ENCODE data around the gene TUBGCP3. TPM values are rescaled to one million over a fixed set of nuclear protein-coding genes. Genes with fewer than 3 reads are reported as not detected.
A peak's percentile ranks its signal among the peaks of the same experiment; 100 is the strongest.

TUBGCP3 gene
- total RNA-seq, 2 donors from 2014 or later: 9.8 to 14.7 TPM

DNA sequence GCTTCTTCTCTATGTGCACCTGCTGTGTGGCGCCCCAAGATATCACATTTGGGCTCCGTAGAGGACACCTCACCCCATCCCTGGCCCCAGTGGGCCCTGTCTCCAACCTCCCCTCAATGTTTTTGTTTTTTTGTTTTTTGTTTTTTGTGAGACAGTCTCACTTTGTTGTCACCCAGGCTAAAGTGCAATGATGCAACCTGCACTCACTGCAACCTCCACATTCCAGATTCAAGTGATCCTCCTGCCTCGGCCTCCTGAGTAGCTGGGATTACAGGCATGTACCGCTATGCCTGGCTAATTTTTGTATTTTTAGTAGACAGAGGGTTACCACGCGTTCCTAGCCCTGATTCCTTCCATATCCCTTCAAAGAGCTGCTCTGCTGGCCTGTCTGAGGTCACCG, 26.9 kb upstream of the TUBGCP3 start:
- H3K36me3 ChIP-seq: no peaks in the 10 kb centered on the region
- TF ChIP-seq, protein P1, sequence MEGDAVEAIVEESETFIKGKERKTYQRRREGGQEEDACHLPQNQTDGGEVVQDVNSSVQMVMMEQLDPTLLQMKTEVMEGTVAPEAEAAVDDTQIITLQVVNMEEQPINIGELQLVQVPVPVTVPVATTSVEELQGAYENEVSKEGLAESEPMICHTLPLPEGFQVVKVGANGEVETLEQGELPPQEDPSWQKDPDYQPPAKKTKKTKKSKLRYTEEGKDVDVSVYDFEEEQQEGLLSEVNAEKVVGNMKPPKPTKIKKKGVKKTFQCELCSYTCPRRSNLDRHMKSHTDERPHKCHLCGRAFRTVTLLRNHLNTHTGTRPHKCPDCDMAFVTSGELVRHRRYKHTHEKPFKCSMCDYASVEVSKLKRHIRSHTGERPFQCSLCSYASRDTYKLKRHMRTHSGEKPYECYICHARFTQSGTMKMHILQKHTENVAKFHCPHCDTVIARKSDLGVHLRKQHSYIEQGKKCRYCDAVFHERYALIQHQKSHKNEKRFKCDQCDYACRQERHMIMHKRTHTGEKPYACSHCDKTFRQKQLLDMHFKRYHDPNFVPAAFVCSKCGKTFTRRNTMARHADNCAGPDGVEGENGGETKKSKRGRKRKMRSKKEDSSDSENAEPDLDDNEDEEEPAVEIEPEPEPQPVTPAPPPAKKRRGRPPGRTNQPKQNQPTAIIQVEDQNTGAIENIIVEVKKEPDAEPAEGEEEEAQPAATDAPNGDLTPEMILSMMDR (IDR thresholded peaks at IDR 0.05): no peak
- H3K9me3 ChIP-seq: no peaks in the 10 kb centered on the region
- H3K27ac ChIP-seq: no peak overlapping the region
- no peak overlapping the region for H3K4me3 ChIP-seq
- no peaks in the 10 kb centered on the region for H3K27me3 ChIP-seq
- no peak for DNase-seq (ENCODE audit: low spot score)
- H3K4me1 ChIP-seq: peaks cover 0 to 3% of the 10 kb centered on the region in 2 donors

DNA sequence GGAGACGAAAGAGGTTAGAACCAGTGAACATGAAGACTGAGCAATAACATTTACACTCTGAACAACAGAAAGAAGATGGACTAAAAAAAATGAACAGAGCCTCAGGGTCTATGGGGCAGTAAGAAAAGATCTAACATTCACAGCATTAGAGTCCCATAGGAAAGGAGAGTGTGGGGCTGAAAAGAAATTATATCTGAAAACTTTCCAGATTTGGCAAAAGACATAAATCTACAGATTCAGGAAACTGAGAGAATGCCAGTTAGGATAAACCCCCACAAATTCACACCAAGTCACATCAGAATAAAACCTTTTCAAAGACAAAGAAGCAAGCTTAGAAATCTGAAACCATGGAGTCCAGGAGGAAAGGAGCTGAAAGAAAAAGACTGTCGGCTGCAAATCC, 20.3 kb upstream of the TUBGCP3 start:
- Histone ChIP-seq H3K4me1 (no peaks in the 10 kb centered on the region), H3K9me3 (no peaks in the 10 kb centered on the region), H3K36me3 (no peaks in the 10 kb centered on the region), H3K4me3 (no peak overlapping the region), H3K27ac (no peak overlapping the region), H3K27me3 (no peaks in the 10 kb centered on the region)
- TF ChIP-seq, protein P1 (IDR thresholded peaks at IDR 0.05): no peak
- DNase-seq (ENCODE audit: low spot score): no peak

DNA sequence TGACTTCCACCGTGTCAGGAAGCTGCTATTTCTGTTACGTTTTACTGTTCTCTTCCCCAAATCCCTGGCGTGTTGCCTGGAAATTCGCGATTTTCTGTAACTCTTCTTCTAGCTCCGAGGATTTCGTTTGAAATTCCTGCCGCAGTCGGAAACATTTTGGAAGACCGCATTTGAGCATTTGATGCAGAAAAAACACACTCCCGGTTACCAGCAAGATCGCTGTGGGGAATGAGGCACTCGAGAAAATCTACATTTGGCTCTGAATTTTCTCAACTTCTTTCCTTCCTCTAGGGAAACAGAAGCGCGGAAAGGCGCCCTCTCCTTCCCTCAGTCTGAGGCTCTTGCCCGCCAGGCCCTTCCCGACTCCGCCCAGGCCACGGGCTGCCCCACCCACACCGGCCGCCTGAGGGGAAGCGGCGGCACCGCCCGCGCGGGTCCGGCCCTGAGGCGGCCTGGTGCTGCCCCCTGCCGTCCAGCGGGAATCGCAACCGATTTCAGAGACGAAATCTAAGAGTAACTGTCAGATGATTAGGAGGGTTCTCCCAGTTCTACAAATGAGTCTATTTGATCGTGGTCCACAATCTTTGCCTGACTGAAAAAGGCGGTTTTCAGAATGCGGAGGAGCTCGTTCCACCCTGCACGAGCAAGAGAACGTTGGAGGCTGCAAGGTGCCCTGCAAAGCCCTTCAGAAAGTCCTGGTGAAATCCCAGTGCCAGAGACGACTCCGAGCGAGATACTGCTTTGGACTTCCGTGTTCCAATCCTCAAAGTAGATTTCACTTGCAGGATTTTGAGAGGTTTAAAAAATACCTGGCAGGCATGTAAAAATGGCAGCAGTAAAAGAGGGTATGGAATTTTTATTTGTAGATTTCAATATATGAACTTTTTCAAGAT, 18.4 kb upstream of the TUBGCP3 start:
- peak overlapping the region; percentile 49 to 52 for H3K27ac ChIP-seq
- peak; percentile 87 for DNase-seq (ENCODE audit: low spot score)
- no peaks in the 10 kb centered on the region for H3K36me3 ChIP-seq
- no peaks in the 10 kb centered on the region for H3K4me1 ChIP-seq
- H3K9me3 ChIP-seq: no peaks in the 10 kb centered on the region
- H3K27me3 ChIP-seq: no peaks in the 10 kb centered on the region
- TF ChIP-seq, protein P1 (IDR thresholded peaks at IDR 0.05): peak; percentile 95 to 98
- peak overlapping the region; percentile 35 to 52 for H3K4me3 ChIP-seq

DNA sequence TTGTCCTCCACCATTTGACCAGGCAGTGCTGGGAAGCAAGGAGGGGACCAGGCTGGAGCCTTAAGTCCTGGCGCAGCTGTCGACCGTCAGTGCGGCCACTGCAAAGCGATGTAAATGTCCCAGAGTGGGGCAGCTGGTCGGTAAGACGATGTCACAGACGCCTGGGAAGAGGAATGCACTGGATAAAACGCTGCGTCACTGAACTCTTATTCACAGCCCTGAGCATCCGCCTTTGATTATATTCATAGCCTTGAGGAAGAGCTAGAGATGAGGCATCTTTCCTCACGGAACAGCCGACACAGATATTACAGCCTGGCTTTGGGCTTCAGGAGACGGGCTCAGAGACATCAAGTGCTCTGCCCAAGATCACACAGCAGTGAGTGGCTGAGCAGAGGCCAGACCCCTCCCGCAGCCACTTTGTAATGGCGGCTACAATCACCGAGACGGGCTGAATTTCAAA, 17.6 kb upstream of the TUBGCP3 start:
- Histone ChIP-seq H3K4me3 (peak overlapping the region; percentile 35 to 52), H3K36me3 (no peaks in the 10 kb centered on the region), H3K27ac (peak overlapping the region; percentile 49 to 52), H3K9me3 (no peaks in the 10 kb centered on the region), H3K4me1 (no peaks in the 10 kb centered on the region), H3K27me3 (no peaks in the 10 kb centered on the region)
- no peak for DNase-seq (ENCODE audit: low spot score)
- TF ChIP-seq, protein P1 (IDR thresholded peaks at IDR 0.05): no peak

DNA sequence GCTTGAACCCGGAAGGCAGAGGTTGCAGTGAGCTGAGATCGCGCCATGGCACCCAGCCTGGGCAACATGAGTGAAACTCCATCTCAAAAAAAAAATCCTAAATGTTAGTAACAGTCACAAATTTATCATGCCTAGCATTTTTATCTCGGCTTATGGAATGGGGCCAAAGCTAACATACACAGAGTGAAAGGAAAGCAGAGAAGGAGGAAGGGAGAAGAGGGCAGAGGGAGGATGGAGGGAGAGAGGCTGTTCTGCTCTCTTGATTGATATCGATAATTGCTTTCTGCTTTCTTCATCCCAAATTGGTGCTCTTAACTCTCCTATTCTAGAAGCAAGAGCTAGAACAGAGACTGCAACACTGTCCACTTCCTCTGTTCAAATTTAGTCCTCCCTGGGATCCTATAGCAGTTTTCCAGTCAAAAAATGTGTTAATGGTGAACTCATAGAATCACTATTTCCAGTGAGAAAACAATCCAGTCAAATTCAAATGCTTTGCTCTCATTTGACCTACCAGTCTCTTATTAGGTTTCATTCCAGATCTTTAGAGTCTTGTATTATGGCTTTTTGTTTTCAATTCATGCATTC, 15.8 kb upstream of the TUBGCP3 start:
- no peak for DNase-seq (ENCODE audit: low spot score)
- TF ChIP-seq, protein P1 (IDR thresholded peaks at IDR 0.05): no peak
- Histone ChIP-seq H3K4me1 (no peaks in the 10 kb centered on the region), H3K27ac (no peak overlapping the region), H3K9me3 (no peaks in the 10 kb centered on the region), H3K36me3 (no peaks in the 10 kb centered on the region), H3K4me3 (no peak overlapping the region), H3K27me3 (no peaks in the 10 kb centered on the region)

All from right atrium auricular region (tissue), 2 donors.